Astrocyte of the spinal cord (primary cell): ENCODE results near the gene ARL15.

ENCODE experiments used
- DNase-seq: peaks from one replicate; pipeline ENCODE4 v3.0.0; 2011; ENCODE audit warnings: low read depth, low spot score
- H3K4me3 ChIP-seq: 2 replicates; pipeline ENCODE4 v1.5.1; 2011; ENCODE audit warnings: low read depth, mild to moderate bottlenecking, low read length, moderate library complexity
- CTCF ChIP-seq: IDR thresholded peaks from 2 replicates; pipeline ENCODE4 v1.5.1; 2012; ENCODE audit warnings: low read depth, mild to moderate bottlenecking, low read length, inconsistent platforms
- in situ Hi-C: cut with HindIII; loops from 2 replicates; pipeline ENCODE4 v1.10.0; 2017; ENCODE audit warnings: low sequenced_read_pairs

ARL15 gene

GRCh38 chr5:54091307-54092130 is 218.9 kb downstream of the ARL15 start:
- in situ Hi-C loops = no loop called here
- H3K4me3 ChIP-seq = no peak overlapping the region
- DNase-seq = no peak
- TF ChIP-seq CTCF = no peak

GRCh38 chr5:54090495-54091120 is 219.8 kb downstream of the ARL15 start:
- H3K4me3 ChIP-seq = no peak overlapping the region
- TF ChIP-seq CTCF = peak; percentile 46
- in situ Hi-C loops = no loop called here
- peak; percentile 82 for DNase-seq

GRCh38 chr5:54088081-54088480 is 222.3 kb downstream of the ARL15 start:
- DNase-seq = peak; percentile 14
- H3K4me3 ChIP-seq = no peak overlapping the region
- TF ChIP-seq CTCF = no peak
- in situ Hi-C loops = no loop called here

GRCh38 chr5:54087436-54087835 is 222.9 kb downstream of the ARL15 start:
- in situ Hi-C loops = no loop called here
- TF ChIP-seq CTCF = no peak
- peak; percentile 89 for DNase-seq
- H3K4me3 ChIP-seq = no peak overlapping the region

- no peak overlapping the region for H3K4me3 ChIP-seq
- no peak for TF ChIP-seq CTCF
- in situ Hi-C loops = no loop called here
- no peak for DNase-seq
Observed at GRCh38 chr5:54086191-54086590, 224.2 kb downstream of the ARL15 start.

GRCh38 chr5:54084696-54085095 is 225.7 kb downstream of the ARL15 start:
- H3K4me3 ChIP-seq = no peak overlapping the region
- no peak for TF ChIP-seq CTCF
- no peak for DNase-seq
- in situ Hi-C loops = no loop called here
